DND-41 (cell line): ENCODE results near the gene FAM193A.

Source experiments
- ATAC-seq: fragments of 200-7000 bp; cut with Tn5 transposase; 3 replicates; pipeline ENCODE4 v1.9.1; 2021; ENCODE audit warnings: low read depth; ENCODE audit not compliant: insufficient read depth
- DNase-seq: peaks from one replicate; pipeline ENCODE4 v3.0.0-alpha.2; 2020
- H2AFZ ChIP-seq: 2 replicates; pipeline ENCODE4 v1.6.0; 2012; ENCODE audit warnings: low read depth, low read length
- H3K27ac ChIP-seq: 2 replicates; pipeline ENCODE4 v1.5.1; 2012; ENCODE audit warnings: low read length, inconsistent platforms
- H3K27me3 ChIP-seq: fragments of 200-600 bp; sonication (generic); 2 replicates; pipeline ENCODE4 v1.6.0; 2012; ENCODE audit warnings: low read length, mild to moderate bottlenecking, inconsistent platforms; ENCODE audit not compliant: insufficient read depth, poor library complexity
- H3K36me3 ChIP-seq: 2 replicates; pipeline ENCODE4 v1.5.1; 2012; ENCODE audit warnings: low read length, inconsistent platforms; ENCODE audit not compliant: insufficient read depth
- H3K4me1 ChIP-seq: 2 replicates; pipeline ENCODE4 v1.5.1; 2012; ENCODE audit warnings: mild to moderate bottlenecking, low read length; ENCODE audit not compliant: insufficient read depth
- H3K4me2 ChIP-seq: 2 replicates; pipeline ENCODE4 v1.6.0; 2012; ENCODE audit warnings: mild to moderate bottlenecking, moderate library complexity, low read length, inconsistent platforms; ENCODE audit not compliant: insufficient read depth
- H3K4me3 ChIP-seq, 2 experiments: fragments of 200-600 bp in 1 of 2; shearing (Covaris generic) in 1 of 2; 2 replicates each; pipeline ENCODE4 v1.5.1; 2012 to 2016; ENCODE audit warnings: inconsistent platforms in 2 of 2, low read length in 2 of 2, mild to moderate bottlenecking in 2 of 2, low read depth in 1 of 2, moderate library complexity in 1 of 2
- H3K79me2 ChIP-seq: 2 replicates; pipeline ENCODE4 v1.6.0; 2012; ENCODE audit warnings: low read length, inconsistent platforms; ENCODE audit not compliant: insufficient read depth
- H3K9ac ChIP-seq: 2 replicates; pipeline ENCODE4 v1.6.0; 2012; ENCODE audit warnings: low read depth, mild to moderate bottlenecking, inconsistent platforms, low read length, moderate library complexity
- H3K9me3 ChIP-seq: 2 replicates; pipeline ENCODE4 v1.5.1; 2012; ENCODE audit warnings: low read length, moderate library complexity, mild to moderate bottlenecking, inconsistent platforms; ENCODE audit not compliant: insufficient read depth, severe bottlenecking
- H4K20me1 ChIP-seq: 2 replicates; pipeline ENCODE4 v1.6.0; 2012; ENCODE audit warnings: low read length; ENCODE audit not compliant: insufficient read depth
- CTCF ChIP-seq: IDR thresholded peaks from 2 replicates; pipeline ENCODE4 v1.5.1; 2012; ENCODE audit warnings: borderline replicate concordance, low read length, moderate library complexity, mild to moderate bottlenecking; ENCODE audit not compliant: poor library complexity, severe bottlenecking; ENCODE audit errors: extremely low read depth
- EZH2 ChIP-seq: IDR thresholded peaks from 3 replicates; pipeline ENCODE4 v1.6.1; 2012; ENCODE audit warnings: borderline replicate concordance, low read depth, mild to moderate bottlenecking, moderate library complexity, low read length, inconsistent platforms; ENCODE audit not compliant: severe bottlenecking

Gene FAM193A

GRCh38 chr4:2551118-2551517 lies 14.7 kb downstream of the FAM193A start:
- H3K9ac ChIP-seq, result no peak overlapping the region
- no peak for DNase-seq
- ATAC-seq, result no peak
- H3K4me1 ChIP-seq, result no peaks in the 10 kb centered on the region
- no peak overlapping the region for H2AFZ ChIP-seq
- peaks cover 97% of the 10 kb centered on the region for H3K79me2 ChIP-seq
- no peaks in the 10 kb centered on the region for H3K9me3 ChIP-seq
- H4K20me1 ChIP-seq, result peaks cover 81% of the 10 kb centered on the region
- H3K4me3 ChIP-seq, result no peak overlapping the region
- H3K4me2 ChIP-seq, result no peak overlapping the region
- no peaks in the 10 kb centered on the region for H3K36me3 ChIP-seq
- no peaks in the 10 kb centered on the region for H3K27me3 ChIP-seq
- no peak overlapping the region for H3K27ac ChIP-seq
- TF ChIP-seq EZH2 (no peak), CTCF (no peak)

- no peak overlapping the region for H3K4me2 ChIP-seq
- DNase-seq (no peak), ATAC-seq (no peak)
- H2AFZ ChIP-seq, result no peak overlapping the region
- H3K4me1 ChIP-seq, result no peaks in the 10 kb centered on the region
- peaks cover 97% of the 10 kb centered on the region for H3K79me2 ChIP-seq
- H3K27me3 ChIP-seq, result no peaks in the 10 kb centered on the region
- H3K4me3 ChIP-seq, result no peak overlapping the region
- no peaks in the 10 kb centered on the region for H3K9me3 ChIP-seq
- H3K36me3 ChIP-seq, result no peaks in the 10 kb centered on the region
- no peak overlapping the region for H3K9ac ChIP-seq
- TF ChIP-seq EZH2, result no peak
- no peak for TF ChIP-seq CTCF
- no peak overlapping the region for H3K27ac ChIP-seq
- H4K20me1 ChIP-seq, result peaks cover 80% of the 10 kb centered on the region
These were observed 16.4 kb downstream of the FAM193A start for GRCh38 chr4:2552806-2553205.

- Histone ChIP-seq H4K20me1 (peaks cover 86% of the 10 kb centered on the region), H3K4me3 (no peak overlapping the region), H3K27me3 (no peaks in the 10 kb centered on the region), H3K79me2 (peaks cover 100% of the 10 kb centered on the region), H3K36me3 (peaks cover 20% of the 10 kb centered on the region), H2AFZ (no peak overlapping the region), H3K27ac (no peak overlapping the region), H3K4me1 (no peaks in the 10 kb centered on the region), H3K9me3 (no peaks in the 10 kb centered on the region), H3K4me2 (no peak overlapping the region), H3K9ac (no peak overlapping the region)
- ATAC-seq (no peak), DNase-seq (no peak)
- TF ChIP-seq EZH2, result no peak
- no peak for TF ChIP-seq CTCF
These were observed 21.9 kb downstream of the FAM193A start for GRCh38 chr4:2558301-2558700.

- no peak overlapping the region for H3K4me2 ChIP-seq
- no peak overlapping the region for H3K9ac ChIP-seq
- H3K27me3 ChIP-seq, result no peaks in the 10 kb centered on the region
- DNase-seq, result no peak
- H3K4me3 ChIP-seq, result no peak overlapping the region
- TF ChIP-seq EZH2, result no peak
- no peak for TF ChIP-seq CTCF
- no peaks in the 10 kb centered on the region for H3K9me3 ChIP-seq
- no peak overlapping the region for H2AFZ ChIP-seq
- H4K20me1 ChIP-seq, result peaks cover 83% of the 10 kb centered on the region
- H3K27ac ChIP-seq, result no peak overlapping the region
- ATAC-seq, result no peak
- peaks cover 100% of the 10 kb centered on the region for H3K79me2 ChIP-seq
- H3K36me3 ChIP-seq, result peaks cover 28% of the 10 kb centered on the region
- H3K4me1 ChIP-seq, result no peaks in the 10 kb centered on the region
These were observed 23.7 kb downstream of the FAM193A start for GRCh38 chr4:2560167-2560566.
